GM12878 (cell line): ENCODE measurements around the gene TMEM91. TPM values are rescaled to one million over a fixed set of nuclear protein-coding genes. Genes with fewer than 3 reads are reported as not detected.

Experiments
- ATAC-seq: fragments of 200-7000 bp; cut with Tn5 transposase; 3 replicates; pipeline ENCODE4 v1.9.1; 2020; ENCODE audit warnings: mild to moderate bottlenecking, moderate library complexity
- BruUV-seq: library from RNA; stranded (reverse); fragments of 400-500 nt; replicated peaks from 2 replicates; lab custom pipeline; 2021; lab: Mats Ljungman, UMichigan
- CTCF ChIA-PET: fragments of 300-600 bp; sonication (Branson Sonifier 250); formaldehyde crosslinking; extraction: SDS; loops from one replicate; lab custom pipeline; 2021; ENCODE audit warnings: inconsistent platforms; lab: Yijun Ruan, JAX
- POLR2A ChIA-PET: fragments of 350-600 bp; formaldehyde crosslinking; extraction: SDS; loops from one replicate; lab custom pipeline; 2021; ENCODE audit warnings: inconsistent platforms; lab: Charles Lee
- RAD21 ChIA-PET: fragments of 300-600 bp; sonication (Branson Sonifier 250); formaldehyde crosslinking; loops from one replicate; lab custom pipeline; 2023; ENCODE audit warnings: antibody characterized with exemption; ENCODE audit not compliant: unreplicated experiment; lab: Charles Lee
- SMC1A ChIA-PET: fragments of 300-600 bp; sonication (Branson Sonifier 250); formaldehyde crosslinking; loops from one replicate; lab custom pipeline; 2023; ENCODE audit not compliant: unreplicated experiment, uncharacterized antibody; lab: Charles Lee
- DNase-seq: peaks from one replicate; pipeline ENCODE4 v3.0.0-alpha.2; 2011; ENCODE audit warnings: low read depth, low spot score
- FAIRE-seq: peaks from 3 replicates; lab custom pipeline; 2011; peaks lifted over from hg19 to GRCh38; lab: Jason Lieb, UNC
- H2AFZ ChIP-seq: 2 replicates; pipeline ENCODE4 v1.6.0; 2011; ENCODE audit warnings: low read depth, low read length, control low read depth; ENCODE audit not compliant: control insufficient read depth
- H3K27ac ChIP-seq: 2 replicates; pipeline ENCODE4 v1.5.1; 2011; ENCODE audit warnings: control low read depth; ENCODE audit not compliant: control insufficient read depth, insufficient read depth
- H3K27me3 ChIP-seq, 2 experiments: replicated peaks in 1 of 2; 2 replicates each; pipeline versions ENCODE4 v1.6.0 to v1.6.1; 2011; ENCODE audit warnings: low read length in 1 of 2; ENCODE audit not compliant: control insufficient read depth in 2 of 2, insufficient read depth in 2 of 2
- H3K36me3 ChIP-seq, 2 experiments: 2 replicates each; pipeline ENCODE4 v1.5.1; 2011; ENCODE audit warnings: low read length in 1 of 2; ENCODE audit not compliant: control insufficient read depth in 2 of 2, insufficient read depth in 2 of 2
- H3K4me1 ChIP-seq: 2 replicates; pipeline ENCODE4 v1.6.1; 2011; ENCODE audit warnings: mild to moderate bottlenecking, low read length, moderate library complexity, mixed read lengths; ENCODE audit not compliant: control insufficient read depth, insufficient read depth
- H3K4me2 ChIP-seq: 2 replicates; pipeline ENCODE4 v1.6.0; 2011; ENCODE audit warnings: control low read depth; ENCODE audit not compliant: control insufficient read depth, insufficient read depth
- H3K4me3 ChIP-seq: fragments of 200-600 bp; sonication (generic); 2 replicates; pipeline ENCODE4 v1.5.1; 2016
- H3K79me2 ChIP-seq: 2 replicates; pipeline ENCODE4 v1.6.0; 2011; ENCODE audit warnings: low read length; ENCODE audit not compliant: control insufficient read depth, insufficient read depth
- H3K9ac ChIP-seq: 2 replicates; pipeline ENCODE4 v1.8.0; 2011; ENCODE audit warnings: low read length, control low read depth, mixed read lengths; ENCODE audit not compliant: control insufficient read depth, insufficient read depth
- H3K9me3 ChIP-seq: replicated peaks from 3 replicates; pipeline ENCODE4 v1.5.1; 2011; ENCODE audit warnings: mild to moderate bottlenecking, low read length; ENCODE audit not compliant: control insufficient read depth, insufficient read depth
- H4K20me1 ChIP-seq: 2 replicates; pipeline ENCODE4 v1.6.0; 2011; ENCODE audit not compliant: control insufficient read depth, insufficient read depth
- BRCA1 ChIP-seq: IDR thresholded peaks from 2 replicates; pipeline ENCODE4 v1.6.1; 2011; ENCODE audit warnings: low read depth, low read length, improper control_type of control experiment
- CREM ChIP-seq: IDR thresholded peaks from 2 replicates; pipeline ENCODE4 v1.6.1; 2014; ENCODE audit warnings: antibody characterized with exemption, low read depth
- EGR1 ChIP-seq, 2 experiments: IDR thresholded peaks; 1 replicate in 1 of 2; 2 replicates in 1 of 2; pipeline ENCODE4 v1.6.1; 2011 to 2012; ENCODE audit warnings: low read depth in 2 of 2, low read length in 2 of 2, borderline replicate concordance in 1 of 2, mild to moderate bottlenecking in 1 of 2, moderate library complexity in 1 of 2
- GABPA ChIP-seq: IDR thresholded peaks from 2 replicates; pipeline ENCODE4 v1.6.1; 2014; ENCODE audit warnings: antibody characterized with exemption, low read depth, mild to moderate bottlenecking, inconsistent platforms
- HDGF ChIP-seq: fragments of 450-650 bp; IDR thresholded peaks from 2 replicates; pipeline ENCODE4 v1.6.1; 2016; ENCODE audit warnings: antibody characterized with exemption
- HSF1 ChIP-seq: fragments of 150-350 bp; IDR thresholded peaks from 2 replicates; pipeline ENCODE4 v1.6.1; 2014; ENCODE audit warnings: mild to moderate bottlenecking, low read depth, low read length
- MAX ChIP-seq: IDR thresholded peaks from 2 replicates; pipeline ENCODE4 v1.6.1; 2012; ENCODE audit warnings: low read depth, low read length, improper control_type of control experiment
- MEF2B ChIP-seq: fragments of 450-650 bp; IDR thresholded peaks from 2 replicates; pipeline ENCODE4 v1.6.1; 2018; ENCODE audit warnings: mild to moderate bottlenecking, moderate library complexity; ENCODE audit not compliant: partially characterized antibody, poor library complexity, severe bottlenecking
- MLLT1 ChIP-seq: fragments of 450-650 bp; IDR thresholded peaks from 2 replicates; pipeline ENCODE4 v1.6.1; 2016; ENCODE audit warnings: mild to moderate bottlenecking
- MTA2 ChIP-seq: fragments of 450-650 bp; IDR thresholded peaks from 2 replicates; pipeline ENCODE4 v1.6.1; 2016; ENCODE audit warnings: low read depth, mild to moderate bottlenecking, moderate library complexity
- NR2C1 ChIP-seq: fragments of 450-650 bp; IDR thresholded peaks from 2 replicates; pipeline ENCODE4 v1.6.1; 2017; ENCODE audit warnings: antibody characterized with exemption, mild to moderate bottlenecking, moderate library complexity
- POLR2A ChIP-seq: IDR thresholded peaks from 2 replicates; pipeline ENCODE4 v1.6.1; 2011; ENCODE audit warnings: low read depth, mild to moderate bottlenecking, low read length
- RAD51 ChIP-seq: fragments of 450-650 bp; IDR thresholded peaks from 2 replicates; pipeline ENCODE4 v1.6.1; 2016; ENCODE audit warnings: moderate library complexity, mild to moderate bottlenecking, inconsistent platforms
- SMAD5 ChIP-seq: IDR thresholded peaks from 2 replicates; pipeline ENCODE4 v1.6.1; 2016; ENCODE audit warnings: antibody characterized with exemption, low read depth
- SREBF1 ChIP-seq: IDR thresholded peaks from 2 replicates; pipeline ENCODE4 v1.6.1; 2012; ENCODE audit warnings: mild to moderate bottlenecking, low read length
- SRF ChIP-seq, 2 experiments: IDR thresholded peaks; 2 replicates each; pipeline ENCODE4 v1.6.1; 2011; ENCODE audit warnings: low read depth in 2 of 2, low read length in 2 of 2, mild to moderate bottlenecking in 1 of 2, moderate library complexity in 1 of 2
- TCF7 ChIP-seq: IDR thresholded peaks from 2 replicates; pipeline ENCODE4 v1.6.1; 2014; ENCODE audit warnings: antibody characterized with exemption, borderline replicate concordance
- ZNF622 ChIP-seq: fragments of 450-650 bp; IDR thresholded peaks from 2 replicates; pipeline ENCODE4 v1.6.1; 2017; ENCODE audit warnings: mild to moderate bottlenecking, inconsistent platforms
- WGBS: methylation state at CpG from one replicate; pipeline ENCODE4 v1.1.6; 2016; ENCODE audit warnings: low lambda C conversion rate; ENCODE audit not compliant: insufficient replicate concordance, insufficient coverage; ENCODE audit errors: missing lambda C conversion rate; 5-methylcytosine and 5-hydroxymethylcytosine counted together
- in situ Hi-C: fragments of 300-500 bp; cut with MboI; formaldehyde crosslinking; loops from 9 replicates; pipeline ENCODE4 v1.14.3; 2018; ENCODE audit warnings: mixed read lengths
- intact Hi-C: fragments of 100-400 bp; cut with micrococcal nuclease; formaldehyde crosslinking; loops from one replicate; pipeline ENCODE4 v1.14.2; 2022; ENCODE audit not compliant: unreplicated experiment
- polyA plus RNA-seq, 11 experiments: library from polyadenylated mRNA; depleted of rRNA in 4 of 11; unstranded in 6 of 11; stranded (reverse) in 5 of 11; fragments of >200 nt; fragmentation: Nextera tagmentation in 4 of 11; fragmentation: Illumina TruSeq in 1 of 11; extraction: Ambion mirVana in 4 of 11; extraction: Trizol in 1 of 11; gene quantifications; 1 replicate in 1 of 11; 2 replicates in 10 of 11; pipeline versions ENCODE4 v1.2.1 to v1.2.3, GENCODE V29; 2011 to 2016; ENCODE audit warnings: inconsistent platforms in 2 of 11, missing spikeins in 2 of 11, low read depth in 1 of 11
- total RNA-seq, 4 experiments: library from RNA; depleted of rRNA in 3 of 4; stranded (reverse); fragments of >200 nt in 3 of 4; fragmentation: Illumina TruSeq in 1 of 4; extraction: Trizol in 1 of 4; gene quantifications; 2 replicates each; pipeline versions ENCODE4 v1.2.1 to v1.2.3, GENCODE V29; 2013 to 2021

TMEM91 gene
- total and polyA plus RNA-seq, 10 of the 15 experiments (the other 5 are each of a cell fraction or from before 2014, with no cell fraction given) = 1.5 to 5.5 (median 2.7) TPM

GRCh38 chr19:41426116-41426841 lies 49.9 kb downstream of the TMEM91 start (continued):
- no peak for TF ChIP-seq ZNF622
- no peak for TF ChIP-seq RAD51
- no peak for TF ChIP-seq HSF1
- no peak for TF ChIP-seq MAX

- in situ Hi-C loops = no loop called here
- H3K4me1 ChIP-seq = peaks cover 9% of the 10 kb centered on the region
- peak within 1 kb of the TSS; percentile 67 for H3K27ac ChIP-seq
- DNase-seq (no peak), FAIRE-seq (no peak), ATAC-seq (peak; percentile 85)
- H3K79me2 ChIP-seq = no peaks in the 10 kb centered on the region; the same call in 1 of the 2 replicates
- SMC1A ChIA-PET = no interaction called here
- no TSS peak for BruUV-seq
- peak within 1 kb of the TSS; percentile 52 for H3K4me2 ChIP-seq
- no peaks in the 10 kb centered on the region; the same call in 1 of the 2 replicates for H4K20me1 ChIP-seq
- H3K9ac ChIP-seq = peak within 1 kb of the TSS; percentile 69
- intact Hi-C loops = no loop called here
- RAD21 ChIA-PET = interaction anchor here (0.6 kb wide), 2 partner anchors 13 to 19 kb away, joined by 3 to 4 read pairs; partner anchors contain the start of gene DMAC2
- H3K9me3 ChIP-seq = no peaks in the 10 kb centered on the region
- TF ChIP-seq NR2C1 (no peak), TCF7 (no peak), MTA2 (no peak), CREM (no peak), BRCA1 (no peak), POLR2A (peak; percentile 60), SMAD5 (no peak), MLLT1 (no peak), EGR1 (IDR thresholded peaks at IDR 0.05; ENCODE audit: borderline replicate concordance in 1 of 2, low read depth in 2 of 2, low read length in 2 of 2) (0 out of 3 replicates have a peak, but pooled peaks of 1 of the 2 experiments have one; percentile 1), MEF2B (no peak), GABPA (no peak), SRF (IDR thresholded peaks at IDR 0.05; ENCODE audit: low read depth in 2 of 2, low read length in 2 of 2) (no peak), ZNF622 (no peak), HDGF (no peak), SREBF1 (no peak)
- POLR2A ChIA-PET = no interaction called here
- CTCF ChIA-PET = interaction anchor here (1.0 kb wide), 1 partner anchor 22 kb away, joined by 3 read pairs; no protein-coding TSS in a partner anchor
- peaks cover 7 to 17% of the 10 kb centered on the region in 2 experiments for H3K36me3 ChIP-seq
- 52% methylated on average over 8 of the region's 19 CpGs for WGBS
- H3K4me3 ChIP-seq = peak within 1 kb of the TSS; percentile 32; the same call in 1 of the 2 replicates
- no peaks in the 10 kb centered on the region for H3K27me3 ChIP-seq
- H2AFZ ChIP-seq = peak within 1 kb of the TSS; percentile 17; the same call in 1 of the 2 replicates
Measured at GRCh38 chr19:41426952-41427646, 50.8 kb downstream of the TMEM91 start, which contains the start of gene B3GNT8. B3GNT8 (minus strand) TSS chr19:41427374; CDS start chr19:41426778, 596 bp downstream.
